ENCODE data around the gene PRELID2. TPM values are rescaled to one million over a fixed set of nuclear protein-coding genes. Genes with fewer than 3 reads are reported as not detected.

The PRELID2 gene
- polyA plus RNA-seq, 1 donor (not counting 4 experiments of a cell fraction or from before 2014, with no cell fraction given): 5.1 TPM

DNA sequence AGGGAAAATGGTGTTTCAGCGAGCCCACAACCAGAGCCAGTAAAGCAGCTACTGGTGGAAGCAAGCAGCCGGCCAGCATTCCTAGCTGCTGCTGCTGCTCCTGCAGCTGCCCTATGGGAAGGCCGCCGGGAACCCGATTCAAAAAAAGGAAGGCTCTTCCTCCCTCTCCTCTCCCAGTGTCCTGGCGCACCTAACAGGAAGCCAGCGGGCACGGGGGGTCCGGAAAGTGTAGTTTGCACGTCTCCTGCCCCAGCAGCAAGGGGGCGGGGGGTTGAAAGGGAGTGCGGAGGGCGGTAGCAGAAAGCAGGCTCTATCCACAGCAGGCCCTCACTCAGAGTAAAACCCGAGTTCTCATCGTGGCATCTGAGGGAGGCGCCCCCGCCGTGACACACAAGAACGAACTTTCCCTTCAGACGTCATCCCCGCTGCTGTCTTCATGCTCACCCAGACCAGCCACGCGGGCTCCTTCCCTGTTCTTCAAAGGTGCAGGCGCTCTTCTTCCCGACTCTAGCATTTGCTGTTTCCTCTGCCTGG, 21.2 kb upstream of the PRELID2 start:
- FAIRE-seq: no peak
- dilution Hi-C loops (cut with MboI; ENCODE audit: extremely low pct_ligation_motif_present, low sequenced_read_pairs): no loop called here
- Histone ChIP-seq H3K36me3 (ENCODE audit: control insufficient read depth in 2 of 2, extremely low read depth in 1 of 2, insufficient read depth in 2 of 2, low read length in 2 of 2) (no peaks in the 10 kb centered on the region), H3K9me1 (ENCODE audit: control insufficient read depth, extremely low read depth, insufficient read depth, low read length) (no peaks in the 10 kb centered on the region), H3K27me3 (ENCODE audit: control insufficient read depth, extremely low read depth, insufficient read depth, low read length) (no peaks in the 10 kb centered on the region), H3K4me2 (ENCODE audit: control insufficient read depth, extremely low read depth, insufficient read depth, low read depth, low read length) (peak overlapping the region; percentile 82), H3K79me2 (ENCODE audit: control insufficient read depth, insufficient read depth, low read length) (no peaks in the 10 kb centered on the region), H3K9me3 (ENCODE audit: control insufficient read depth, low read depth, low read length) (no peaks in the 10 kb centered on the region), H2AFZ (ENCODE audit: control insufficient read depth, low read length) (peak overlapping the region; percentile 97), H3K27ac (ENCODE audit: control insufficient read depth, insufficient read depth, low read length) (peak overlapping the region; percentile 63), H3K4me3 (ENCODE audit: control insufficient read depth in 2 of 3, extremely low read depth in 1 of 3, insufficient read depth in 2 of 3, low read depth in 1 of 3, low read length in 3 of 3) (peak overlapping the region in 2 of 3 experiments; percentile 43 to 47), H3K9ac (ENCODE audit: control insufficient read depth, extremely low read depth, insufficient read depth, low read length) (peak overlapping the region; percentile 68), H4K20me1 (ENCODE audit: control insufficient read depth, extremely low read depth, insufficient read depth, low read length) (no peaks in the 10 kb centered on the region), H3K4me1 (ENCODE audit: control insufficient read depth, extremely low read depth, insufficient read depth, low read length) (peaks cover 22% of the 10 kb centered on the region)
- TF ChIP-seq CTCF (optimal IDR thresholded peaks at IDR 0.05 in 1 of 3, IDR thresholded peaks at IDR 0.05 in 1 of 3, conservative IDR thresholded peaks at IDR 0.05 in 1 of 3; ENCODE audit: extremely low read depth in 1 of 3, insufficient read depth in 2 of 3, low read length in 3 of 3) (no peak), EZH2 (IDR thresholded peaks at IDR 0.05; ENCODE audit: low read length) (no peak)
- no peak for DNase-seq (ENCODE audit: low read depth, low spot score)

- FAIRE-seq: peak; percentile 17
Measured at GRCh38 chr5:145855763-145856267, 20.7 kb upstream of the PRELID2 start.

More at GRCh38 chr5:145855763-145856267, 20.7 kb upstream of the PRELID2 start:
- Histone ChIP-seq H3K9me3 (ENCODE audit: control insufficient read depth, low read depth, low read length) (no peaks in the 10 kb centered on the region), H3K79me2 (ENCODE audit: control insufficient read depth, insufficient read depth, low read length) (no peaks in the 10 kb centered on the region), H4K20me1 (ENCODE audit: control insufficient read depth, extremely low read depth, insufficient read depth, low read length) (no peaks in the 10 kb centered on the region), H3K27ac (ENCODE audit: control insufficient read depth, insufficient read depth, low read length) (peak overlapping the region; percentile 63), H2AFZ (ENCODE audit: control insufficient read depth, low read length) (peak overlapping the region; percentile 97), H3K36me3 (ENCODE audit: control insufficient read depth in 2 of 2, extremely low read depth in 1 of 2, insufficient read depth in 2 of 2, low read length in 2 of 2) (no peaks in the 10 kb centered on the region), H3K4me3 (ENCODE audit: control insufficient read depth in 2 of 3, extremely low read depth in 1 of 3, insufficient read depth in 2 of 3, low read depth in 1 of 3, low read length in 3 of 3) (peak overlapping the region in 2 of 3 experiments; percentile 43 to 47), H3K27me3 (ENCODE audit: control insufficient read depth, extremely low read depth, insufficient read depth, low read length) (no peaks in the 10 kb centered on the region), H3K4me2 (ENCODE audit: control insufficient read depth, extremely low read depth, insufficient read depth, low read depth, low read length) (peak overlapping the region; percentile 82), H3K9ac (ENCODE audit: control insufficient read depth, extremely low read depth, insufficient read depth, low read length) (peak overlapping the region; percentile 68), H3K4me1 (ENCODE audit: control insufficient read depth, extremely low read depth, insufficient read depth, low read length) (peaks cover 22% of the 10 kb centered on the region), H3K9me1 (ENCODE audit: control insufficient read depth, extremely low read depth, insufficient read depth, low read length) (no peaks in the 10 kb centered on the region)
- no peak for TF ChIP-seq CTCF (optimal IDR thresholded peaks at IDR 0.05 in 1 of 3, IDR thresholded peaks at IDR 0.05 in 1 of 3, conservative IDR thresholded peaks at IDR 0.05 in 1 of 3; ENCODE audit: extremely low read depth in 1 of 3, insufficient read depth in 2 of 3, low read length in 3 of 3)
- TF ChIP-seq EZH2 (IDR thresholded peaks at IDR 0.05; ENCODE audit: low read length): no peak
- no peak for DNase-seq (ENCODE audit: low read depth, low spot score)
- dilution Hi-C loops (cut with MboI; ENCODE audit: extremely low pct_ligation_motif_present, low sequenced_read_pairs): no loop called here
